MM.1S (cell line): Measurements from ENCODE around the gene NRN1L.

Source experiments
- DNase-seq: peaks from one replicate; pipeline ENCODE4 v3.0.0-alpha.2; 2015
- H2AFZ ChIP-seq: fragments of 300-600 bp; sonication (generic); 2 replicates; pipeline ENCODE4 v1.6.0; 2016; ENCODE audit warnings: antibody characterized with exemption, low read length
- H3F3A ChIP-seq: fragments of 300-600 bp; sonication (generic); 2 replicates; pipeline ENCODE4 v1.6.1; 2016; ENCODE audit warnings: mild to moderate bottlenecking, antibody characterized with exemption, low read length, moderate library complexity, mixed read lengths; ENCODE audit not compliant: insufficient read depth
- H3K27ac ChIP-seq: fragments of 300-600 bp; sonication (generic); 2 replicates; pipeline ENCODE4 v1.5.1; 2016; ENCODE audit warnings: mild to moderate bottlenecking, low read length
- H3K27me3 ChIP-seq: fragments of 300-600 bp; sonication (generic); replicated peaks from 2 replicates; pipeline ENCODE4 v1.6.0; 2016; ENCODE audit warnings: low read length; ENCODE audit not compliant: insufficient read depth
- H3K36me3 ChIP-seq: fragments of 300-600 bp; sonication (generic); replicated peaks from 2 replicates; pipeline ENCODE4 v1.6.1; 2016; ENCODE audit warnings: mild to moderate bottlenecking, low read length, mixed read lengths; ENCODE audit not compliant: insufficient read depth
- H3K4me1 ChIP-seq: fragments of 300-600 bp; sonication (generic); 2 replicates; pipeline ENCODE4 v1.6.1; 2016; ENCODE audit warnings: low read length, mixed read lengths
- H3K4me2 ChIP-seq: fragments of 300-600 bp; sonication (generic); 2 replicates; pipeline ENCODE4 v1.6.0; 2016; ENCODE audit warnings: low read depth, low read length
- H3K4me3 ChIP-seq: fragments of 300-600 bp; sonication (generic); 2 replicates; pipeline ENCODE4 v1.5.1; 2016; ENCODE audit warnings: low read length, mixed read lengths
- H3K79me2 ChIP-seq: fragments of 300-600 bp; sonication (generic); 2 replicates; pipeline ENCODE4 v1.6.1; 2016; ENCODE audit warnings: mixed run types, low read length, mixed read lengths
- H3K9ac ChIP-seq: fragments of 300-600 bp; sonication (generic); 2 replicates; pipeline ENCODE4 v1.6.1; 2016; ENCODE audit warnings: low read length, mixed read lengths
- H3K9me2 ChIP-seq: fragments of 300-600 bp; sonication (generic); replicated peaks from 2 replicates; pipeline ENCODE4 v1.6.1; 2016; ENCODE audit warnings: mild to moderate bottlenecking, low read length, mixed read lengths; ENCODE audit not compliant: insufficient read depth
- H3K9me3 ChIP-seq: fragments of 300-600 bp; sonication (generic); replicated peaks from 2 replicates; pipeline ENCODE4 v1.6.1; 2016; ENCODE audit warnings: mild to moderate bottlenecking, low read length, mixed read lengths; ENCODE audit not compliant: insufficient read depth
- H4K20me1 ChIP-seq: fragments of 300-600 bp; sonication (generic); 2 replicates; pipeline ENCODE4 v1.6.1; 2016; ENCODE audit warnings: mild to moderate bottlenecking, low read length, moderate library complexity, mixed read lengths; ENCODE audit not compliant: insufficient read depth
- CTCF ChIP-seq: fragments of 300-600 bp; sonication (generic); IDR thresholded peaks from 2 replicates; pipeline ENCODE4 v1.5.1; 2016; ENCODE audit warnings: antibody characterized with exemption, low read length, mixed read lengths
- EZH2 ChIP-seq: fragments of 300-600 bp; sonication (generic); optimal IDR thresholded peaks from 2 replicates; pipeline ENCODE3; 2017; ENCODE audit warnings: low read depth, mild to moderate bottlenecking, antibody characterized with exemption, low read length, mixed read lengths
- EZH2phosphoT487 ChIP-seq: fragments of 300-600 bp; sonication (generic); IDR thresholded peaks from 2 replicates; pipeline ENCODE4 v1.6.1; 2018; ENCODE audit warnings: antibody characterized with exemption, low read length

Gene NRN1L

GRCh38 chr16:67902831-67903230 lies 18.1 kb downstream of the NRN1L start:
- no peak for DNase-seq
- no peak for TF ChIP-seq EZH2
- TF ChIP-seq CTCF: no peak
- no peak for TF ChIP-seq EZH2phosphoT487
- H3K27me3 ChIP-seq: no peaks in the 10 kb centered on the region
- H3F3A ChIP-seq: no peaks in the 10 kb centered on the region
- H3K9me3 ChIP-seq: no peaks in the 10 kb centered on the region
- no peaks in the 10 kb centered on the region for H3K36me3 ChIP-seq
- H3K79me2 ChIP-seq: peaks cover 17% of the 10 kb centered on the region
- H3K9me2 ChIP-seq: no peaks in the 10 kb centered on the region
- H3K4me2 ChIP-seq: no peak overlapping the region
- H3K4me1 ChIP-seq: no peaks in the 10 kb centered on the region
- no peaks in the 10 kb centered on the region for H4K20me1 ChIP-seq
- H3K27ac ChIP-seq: no peak overlapping the region
- no peak overlapping the region for H3K4me3 ChIP-seq
- H2AFZ ChIP-seq: no peak overlapping the region
- H3K9ac ChIP-seq: no peak overlapping the region

GRCh38 chr16:67907397-67908180 lies 22.9 kb downstream of the NRN1L start:
- Histone ChIP-seq H3K27ac (no peak overlapping the region), H3K4me3 (no peak overlapping the region), H3K27me3 (no peaks in the 10 kb centered on the region), H3K36me3 (no peaks in the 10 kb centered on the region; the same call in 1 of the 2 replicates), H3K4me2 (no peak overlapping the region), H4K20me1 (no peaks in the 10 kb centered on the region), H3K9me3 (no peaks in the 10 kb centered on the region), H3F3A (no peaks in the 10 kb centered on the region), H3K9me2 (no peaks in the 10 kb centered on the region), H3K9ac (no peak overlapping the region), H2AFZ (no peak overlapping the region), H3K4me1 (no peaks in the 10 kb centered on the region), H3K79me2 (no peaks in the 10 kb centered on the region)
- TF ChIP-seq CTCF (no peak), EZH2 (no peak), EZH2phosphoT487 (no peak)
- DNase-seq: no peak

GRCh38 chr16:67909056-67909742 lies 24.5 kb downstream of the NRN1L start:
- Histone ChIP-seq H4K20me1 (no peaks in the 10 kb centered on the region), H3K36me3 (no peaks in the 10 kb centered on the region; the same call in 1 of the 2 replicates), H3K4me3 (no peak overlapping the region), H3K9ac (no peak overlapping the region), H3K4me2 (no peak overlapping the region), H3K4me1 (no peaks in the 10 kb centered on the region), H3K79me2 (no peaks in the 10 kb centered on the region), H3K9me3 (no peaks in the 10 kb centered on the region), H3K27me3 (no peaks in the 10 kb centered on the region), H2AFZ (no peak overlapping the region), H3K9me2 (no peaks in the 10 kb centered on the region), H3K27ac (no peak overlapping the region), H3F3A (no peaks in the 10 kb centered on the region)
- TF ChIP-seq CTCF: no peak
- TF ChIP-seq EZH2: no peak
- no peak for TF ChIP-seq EZH2phosphoT487
- no peak for DNase-seq
